H9 (cell line): Measurements from ENCODE around the gene CHCHD6. TPM values are rescaled to one million over a fixed set of nuclear protein-coding genes. Genes with fewer than 3 reads are reported as not detected.

ENCODE experiments used
- DNase-seq: peaks from one replicate; pipeline ENCODE4 v3.0.0-alpha.2; 2017
- H2AFZ ChIP-seq: one replicate; pipeline ENCODE4 v1.6.1; 2013; ENCODE audit warnings: mild to moderate bottlenecking, low read length, control low read depth, moderate library complexity
- H2AK5ac ChIP-seq: 2 replicates; pipeline ENCODE4 v1.6.1; 2013; ENCODE audit warnings: low read length, control low read depth, mixed read lengths; ENCODE audit not compliant: insufficient read length
- H2BK120ac ChIP-seq: one replicate; pipeline ENCODE4 v1.6.1; 2013; ENCODE audit warnings: low read depth, mild to moderate bottlenecking, low read length, control low read depth, inconsistent platforms; ENCODE audit not compliant: poor library complexity, severe bottlenecking
- H2BK12ac ChIP-seq: 2 replicates; pipeline ENCODE4 v1.6.1; 2013; ENCODE audit warnings: low read length, control low read depth, mixed read lengths, low read depth; ENCODE audit not compliant: insufficient read length
- H2BK15ac ChIP-seq: 2 replicates; pipeline ENCODE4 v1.6.1; 2013; ENCODE audit warnings: low read depth, low read length, control low read depth
- H2BK20ac ChIP-seq: one replicate; pipeline ENCODE4 v1.6.1; 2013; ENCODE audit warnings: low read depth, mild to moderate bottlenecking, low read length, control low read depth, inconsistent platforms; ENCODE audit not compliant: poor library complexity, severe bottlenecking
- H2BK5ac ChIP-seq: 2 replicates; pipeline ENCODE4 v1.6.1; 2013; ENCODE audit warnings: low read length, control low read depth, mixed read lengths; ENCODE audit not compliant: insufficient read length
- H3K14ac ChIP-seq: 2 replicates; pipeline ENCODE4 v1.6.1; 2013; ENCODE audit warnings: low read length, control low read depth; ENCODE audit not compliant: insufficient read depth
- H3K18ac ChIP-seq: 2 replicates; pipeline ENCODE4 v1.6.1; 2013; ENCODE audit warnings: low read depth, mild to moderate bottlenecking, mixed read lengths, low read length, control low read depth; ENCODE audit not compliant: insufficient read length
- H3K23ac ChIP-seq: 2 replicates; pipeline ENCODE4 v1.6.1; 2013; ENCODE audit warnings: low read length, control low read depth, mixed read lengths, low read depth; ENCODE audit not compliant: insufficient read length
- H3K23me2 ChIP-seq: 2 replicates; pipeline ENCODE4 v1.6.1; 2013; ENCODE audit warnings: low read depth, mild to moderate bottlenecking, mixed read lengths, low read length, control low read depth; ENCODE audit not compliant: insufficient read length, poor library complexity, severe bottlenecking
- H3K27ac ChIP-seq: 2 replicates; pipeline ENCODE4 v1.5.1; 2013; ENCODE audit warnings: low read length, control low read depth, mixed read lengths, low read depth; ENCODE audit not compliant: insufficient read length
- H3K27me3 ChIP-seq: 2 replicates; pipeline ENCODE4 v1.6.1; 2013; ENCODE audit warnings: low read length, control low read depth, inconsistent platforms; ENCODE audit not compliant: insufficient read depth
- H3K4ac ChIP-seq: 2 replicates; pipeline ENCODE4 v1.6.1; 2013; ENCODE audit warnings: low read depth, mild to moderate bottlenecking, control low read depth, inconsistent platforms, low read length, moderate library complexity
- H3K4me1 ChIP-seq: 2 replicates; pipeline ENCODE4 v1.6.1; 2013; ENCODE audit warnings: low read length, control low read depth, inconsistent platforms; ENCODE audit not compliant: insufficient read depth
- H3K4me2 ChIP-seq: 2 replicates; pipeline ENCODE4 v1.6.1; 2013; ENCODE audit warnings: low read length, control low read depth, mixed read lengths; ENCODE audit not compliant: insufficient read length, insufficient read depth
- H3K56ac ChIP-seq: 2 replicates; pipeline ENCODE4 v1.6.1; 2013; ENCODE audit warnings: low read depth, mild to moderate bottlenecking, mixed read lengths, low read length, control low read depth; ENCODE audit not compliant: insufficient read length
- H3K79me1 ChIP-seq: 2 replicates; pipeline ENCODE4 v1.6.1; 2013; ENCODE audit warnings: low read depth, mild to moderate bottlenecking, moderate library complexity, low read length, control low read depth, inconsistent platforms; ENCODE audit not compliant: insufficient read depth, poor library complexity, severe bottlenecking
- H3K79me2 ChIP-seq: 2 replicates; pipeline ENCODE4 v1.6.1; 2013; ENCODE audit warnings: low read length, control low read depth, inconsistent platforms; ENCODE audit not compliant: insufficient read depth
- H3K9ac ChIP-seq: 2 replicates; pipeline ENCODE4 v1.6.1; 2013; ENCODE audit warnings: low read length, control low read depth, mixed read lengths; ENCODE audit not compliant: insufficient read length; ENCODE audit errors: extremely low read depth
- H3K9me3 ChIP-seq: one replicate; pipeline ENCODE4 v1.6.1; 2013; ENCODE audit warnings: low read depth, low read length, inconsistent platforms; ENCODE audit not compliant: control insufficient read depth
- H3T11ph ChIP-seq: one replicate; pipeline ENCODE4 v1.6.1; 2013; ENCODE audit warnings: mild to moderate bottlenecking, low read length, control low read depth, inconsistent platforms
- H4K20me1 ChIP-seq: one replicate; pipeline ENCODE4 v1.6.1; 2013; ENCODE audit not compliant: control insufficient read depth, insufficient read length, insufficient read depth
- H4K5ac ChIP-seq: 2 replicates; pipeline ENCODE4 v1.6.1; 2013; ENCODE audit warnings: low read depth, mild to moderate bottlenecking, mixed read lengths, low read length, control low read depth; ENCODE audit not compliant: insufficient read length
- H4K8ac ChIP-seq: replicated peaks from 2 replicates; pipeline ENCODE4 v1.6.1; 2013; ENCODE audit warnings: low read length, control low read depth, mixed read lengths, low read depth; ENCODE audit not compliant: insufficient read length
- H4K91ac ChIP-seq: 2 replicates; pipeline ENCODE4 v1.6.1; 2013; ENCODE audit warnings: low read depth, mild to moderate bottlenecking, moderate library complexity, mixed read lengths, low read length, control low read depth; ENCODE audit not compliant: insufficient read length
- H3K27ac Mint-ChIP-seq, 3 experiments: 2 replicates in 2 of 3; 3 replicates in 1 of 3; pipeline ENCODE4 v1.8.0; 2020 to 2021; ENCODE audit warnings: mixed read lengths in 3 of 3, mild to moderate bottlenecking in 1 of 3, moderate library complexity in 1 of 3
- H3K27me3 Mint-ChIP-seq: 2 replicates; pipeline ENCODE4 v1.8.0; 2021; ENCODE audit warnings: low read depth, mild to moderate bottlenecking, moderate library complexity, mixed read lengths
- H3K36me3 Mint-ChIP-seq, 3 experiments: 2 replicates in 2 of 3; 3 replicates in 1 of 3; pipeline ENCODE4 v1.8.0; 2020 to 2021; ENCODE audit warnings: low read depth in 3 of 3, mixed read lengths in 3 of 3; ENCODE audit not compliant: insufficient read depth in 1 of 3
- H3K4me1 Mint-ChIP-seq, 2 experiments: 2 replicates each; pipeline ENCODE4 v1.8.0; 2020; ENCODE audit warnings: mixed read lengths in 2 of 2
- H3K4me3 Mint-ChIP-seq, 2 experiments: 2 replicates in 1 of 2; 3 replicates in 1 of 2; pipeline ENCODE4 v1.8.0; 2020 to 2021; ENCODE audit warnings: mild to moderate bottlenecking in 2 of 2, mixed read lengths in 2 of 2, moderate library complexity in 1 of 2
- H3K9me3 Mint-ChIP-seq, 2 experiments: 2 replicates in 1 of 2; 3 replicates in 1 of 2; pipeline ENCODE4 v1.8.0; 2020; ENCODE audit warnings: mild to moderate bottlenecking in 2 of 2, mixed read lengths in 2 of 2, moderate library complexity in 1 of 2
- CTCF ChIP-seq: fragments of 200-600 bp; sonication (generic); conservative IDR thresholded peaks from 3 replicates; pipeline ENCODE4 v1.8.0; 2021; ENCODE audit warnings: antibody characterized with exemption, mild to moderate bottlenecking
- WGBS: extraction: QIAGEN DNeasy Blood & Tissue Kit; methylation state at CpG from one replicate; pipeline ENCODE4 v1.1.7; 2013; ENCODE audit warnings: missing lambda C conversion rate, low lambda C conversion rate, mixed read lengths; ENCODE audit not compliant: insufficient read length; ENCODE audit errors: extremely low coverage; 5-methylcytosine and 5-hydroxymethylcytosine counted together
- total RNA-seq: library from RNA; stranded (reverse); gene quantifications from 2 replicates; pipeline ENCODE4 v1.2.1, GENCODE V29; 2021

Gene CHCHD6
- total RNA-seq, 1 experiment from 2014 or later: 34.2 TPM

DNA sequence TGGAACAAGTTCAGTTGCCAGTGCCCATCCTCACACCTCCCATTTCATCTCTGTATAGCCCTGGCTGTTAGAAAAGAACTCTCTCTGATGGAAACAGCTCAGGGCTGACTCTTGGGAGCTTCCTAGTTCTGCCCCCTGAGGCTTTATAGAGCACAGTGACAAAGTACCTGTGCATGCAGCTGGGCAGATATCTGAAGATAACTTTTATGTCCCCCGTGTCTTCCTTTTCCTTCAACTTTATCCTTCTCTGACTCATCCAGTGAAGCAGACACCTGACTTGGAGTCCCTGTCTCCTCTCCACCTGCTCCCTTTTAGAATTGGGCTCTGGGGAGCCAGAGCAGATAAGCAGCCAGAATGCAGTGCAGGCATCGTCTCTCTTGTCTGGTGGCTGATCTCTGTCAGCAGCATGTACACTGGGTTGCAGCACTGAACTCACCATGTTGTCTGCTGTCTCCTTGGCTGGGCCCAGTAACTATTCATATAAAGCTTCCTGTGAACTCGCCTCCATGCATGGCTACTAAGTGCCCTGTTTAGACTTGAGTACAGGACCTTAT is 225.0 kb downstream of the CHCHD6 start:
- no peak for TF ChIP-seq CTCF
- no CpG with 5 or more reads among the region's 3 CpGs for WGBS

More for the DNA sequence above, 225.0 kb downstream of the CHCHD6 start:
- H2BK12ac ChIP-seq: no peak overlapping the region
- H3K4me1 ChIP-seq: no peaks in the 10 kb centered on the region
- no peaks in the 10 kb centered on the region for H3K36me3 Mint-ChIP-seq
- H4K5ac ChIP-seq: no peak overlapping the region
- H3K23ac ChIP-seq: no peak overlapping the region
- no peak overlapping the region for H3K14ac ChIP-seq
- H3K4me1 Mint-ChIP-seq: peaks cover 0 to 5% of the 10 kb centered on the region in 2 experiments; a peak in 1 of 4 replicates
- H3K79me2 ChIP-seq: no peaks in the 10 kb centered on the region
- no peak overlapping the region for H4K91ac ChIP-seq
- H3K27me3 Mint-ChIP-seq: no peaks in the 10 kb centered on the region
- H3K23me2 ChIP-seq: no peaks in the 10 kb centered on the region
- no peak overlapping the region for H4K8ac ChIP-seq
- H3K27ac Mint-ChIP-seq: no peak overlapping the region
- H3K4me3 Mint-ChIP-seq: no peak overlapping the region
- no peaks in the 10 kb centered on the region for H3K27me3 ChIP-seq
- H2AK5ac ChIP-seq: no peak overlapping the region
- H3K79me1 ChIP-seq: no peaks in the 10 kb centered on the region
- H2BK15ac ChIP-seq: no peak overlapping the region
- H3K9me3 ChIP-seq: no peaks in the 10 kb centered on the region
- no peak overlapping the region for H3K4me2 ChIP-seq
- no peaks in the 10 kb centered on the region for H4K20me1 ChIP-seq
- H3K27ac ChIP-seq: no peak overlapping the region
- H2BK20ac ChIP-seq: no peak overlapping the region
- H2AFZ ChIP-seq: no peak overlapping the region
- no peak overlapping the region for H3K4ac ChIP-seq
- H2BK5ac ChIP-seq: no peak overlapping the region
- no peak overlapping the region for H3K18ac ChIP-seq
- no peak overlapping the region for H2BK120ac ChIP-seq
- no peak overlapping the region for H3K56ac ChIP-seq
- no peak for DNase-seq
- no peak overlapping the region for H3K9ac ChIP-seq
- H3T11ph ChIP-seq: no peak overlapping the region
- H3K9me3 Mint-ChIP-seq: no peaks in the 10 kb centered on the region
